SK-N-SH (cell line): Measurements from ENCODE around the gene CSKMT.
A peak's percentile ranks its signal among the peaks of the same experiment; 100 is the strongest.

Experiments used
- CTCF ChIP-seq: fragments of 200-600 bp; sonication (generic); IDR thresholded peaks from 2 replicates; pipeline ENCODE4 v1.6.1; 2017; ENCODE audit warnings: antibody characterized with exemption, mild to moderate bottlenecking, moderate library complexity
- FOXM1 ChIP-seq: IDR thresholded peaks from 2 replicates; pipeline ENCODE4 v1.4.0; 2012; ENCODE audit warnings: low read depth, mild to moderate bottlenecking
- JUND ChIP-seq: IDR thresholded peaks from 2 replicates; pipeline ENCODE4 v1.4.0; 2012
- MAX ChIP-seq: IDR thresholded peaks from 2 replicates; pipeline ENCODE4 v1.4.0; 2012; ENCODE audit warnings: low read depth
- NFIC ChIP-seq: IDR thresholded peaks from 2 replicates; pipeline ENCODE4 v1.4.0; 2012; ENCODE audit warnings: borderline replicate concordance
- POLR2AphosphoS5 ChIP-seq: IDR thresholded peaks from 2 replicates; pipeline ENCODE4 v1.6.1; 2012; ENCODE audit warnings: low read depth, low read length
- RAD21 ChIP-seq: IDR thresholded peaks from 2 replicates; pipeline ENCODE4 v1.6.1; 2012; ENCODE audit warnings: mild to moderate bottlenecking, low read length
- TAF1 ChIP-seq: IDR thresholded peaks from 2 replicates; pipeline ENCODE4 v1.6.1; 2012; ENCODE audit warnings: low read depth, mild to moderate bottlenecking, low read length, moderate library complexity, borderline replicate concordance
- YY1 ChIP-seq: IDR thresholded peaks from 2 replicates; pipeline ENCODE4 v1.4.0; 2012; ENCODE audit warnings: low read depth, mild to moderate bottlenecking

DNA sequence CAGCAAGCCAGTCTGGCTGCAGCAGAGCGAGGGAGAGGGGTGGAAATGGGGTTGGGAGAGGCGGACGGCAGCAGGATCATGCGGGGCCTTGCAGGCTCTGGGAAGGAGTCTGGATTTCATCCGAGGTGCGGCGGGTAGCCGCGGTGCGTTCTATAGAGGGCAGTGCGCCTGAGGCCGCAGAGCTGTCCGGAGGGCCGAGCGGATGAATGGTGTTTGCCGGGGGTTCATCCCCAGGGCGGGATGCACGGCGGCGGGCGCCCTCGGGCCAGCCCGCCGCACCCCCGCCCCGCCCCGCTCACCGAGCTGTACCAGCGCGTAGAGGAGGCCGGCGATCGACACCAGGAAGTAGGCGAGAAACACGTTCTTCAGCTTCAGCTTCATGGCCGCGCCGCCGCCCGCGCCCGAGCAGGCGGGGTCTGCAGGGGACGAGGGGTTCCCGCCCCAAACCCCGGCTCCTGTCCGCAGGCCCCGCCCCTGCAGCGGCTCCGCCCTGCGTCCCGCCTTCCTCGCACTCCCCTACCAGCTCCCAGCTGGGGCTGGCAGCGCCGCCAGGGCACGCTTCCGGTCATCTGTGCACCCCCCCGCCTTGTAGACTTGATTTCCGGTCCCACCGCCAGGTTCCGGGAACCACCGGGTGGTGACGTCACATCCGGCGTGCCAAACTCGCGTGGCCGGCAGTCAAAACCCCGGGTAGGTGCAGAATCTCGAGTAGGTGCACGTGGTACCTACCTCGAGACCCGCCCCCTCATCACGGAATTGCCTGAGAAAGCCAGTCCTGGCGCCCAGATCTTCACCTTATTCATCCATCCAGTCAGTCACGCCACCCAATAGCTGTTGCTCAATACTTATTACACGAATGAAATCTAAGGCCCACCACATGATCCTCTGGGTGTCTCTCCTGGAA, 43.3 kb upstream of the CSKMT start, which contains the start of gene B3GAT3:
- TF ChIP-seq CTCF (0 out of 2 replicates have a peak, but pooled peaks have one; percentile 6), TAF1 (peak; percentile 30; the same call in 1 of the 2 replicates), YY1 (0 out of 2 replicates have a peak, but pooled peaks have one; percentile 38), JUND (0 out of 2 replicates have a peak, but pooled peaks have one; percentile 12), POLR2AphosphoS5 (peak; percentile 84), RAD21 (no peak), MAX (peak; percentile 99), NFIC (peak; percentile 25), FOXM1 (no peak)
